HEK293T (cell line): ENCODE measurements around the gene UBR2.
A peak's percentile ranks its signal among the peaks of the same experiment; 100 is the strongest.
"Not testable (repeated sequence)": the region's sequence is repeated elsewhere in the genome, so short reads cannot be mapped to it uniquely, and the experiment has no call there.

Source experiments
- CTCF ChIA-PET: fragments of 350-600 bp; formaldehyde crosslinking; extraction: SDS; loops from one replicate; lab custom pipeline; 2021; ENCODE audit warnings: antibody characterized with exemption, inconsistent platforms; lab: Yijun Ruan, JAX
- POLR2A ChIA-PET: fragments of 350-600 bp; formaldehyde crosslinking; extraction: SDS; loops from one replicate; lab custom pipeline; 2020; ENCODE audit warnings: antibody characterized with exemption, inconsistent platforms; lab: Yijun Ruan, JAX
- DNase-seq: peaks from one replicate; pipeline ENCODE4 v3.0.0; 2012; ENCODE audit warnings: mixed read lengths; ENCODE audit errors: extremely low spot score
- ARNT ChIP-seq: fragments of 450-650 bp; IDR thresholded peaks from 2 replicates; pipeline ENCODE4 v1.6.1; 2017; ENCODE audit warnings: mild to moderate bottlenecking
- BHLHE40 ChIP-seq: fragments of 450-650 bp; IDR thresholded peaks from 2 replicates; pipeline ENCODE4 v1.6.1; 2016; ENCODE audit warnings: mild to moderate bottlenecking, moderate library complexity, borderline replicate concordance
- CTBP1 ChIP-seq: fragments of 450-650 bp; IDR thresholded peaks from 2 replicates; pipeline ENCODE4 v1.6.1; 2016; ENCODE audit warnings: borderline replicate concordance
- ELF4 ChIP-seq: fragments of 450-650 bp; IDR thresholded peaks from 2 replicates; pipeline ENCODE4 v1.6.1; 2017; ENCODE audit warnings: antibody characterized with exemption
- FOXA1 ChIP-seq: fragments of 450-650 bp; IDR thresholded peaks from 2 replicates; pipeline ENCODE4 v1.6.1; 2016; ENCODE audit warnings: mild to moderate bottlenecking
- FOXK2 ChIP-seq: fragments of 450-650 bp; IDR thresholded peaks from 2 replicates; pipeline ENCODE4 v1.6.1; 2016; ENCODE audit warnings: mild to moderate bottlenecking
- FOXM1 ChIP-seq: fragments of 450-650 bp; IDR thresholded peaks from 2 replicates; pipeline ENCODE4 v1.6.1; 2017; ENCODE audit warnings: mild to moderate bottlenecking, borderline replicate concordance
- HDGF ChIP-seq: fragments of 450-650 bp; IDR thresholded peaks from 2 replicates; pipeline ENCODE4 v1.6.1; 2017; ENCODE audit warnings: antibody characterized with exemption, borderline replicate concordance
- L3MBTL2 ChIP-seq: fragments of 450-650 bp; conservative IDR thresholded peaks from 2 replicates; pipeline ENCODE4 v1.6.1; 2016; ENCODE audit warnings: mild to moderate bottlenecking
- LEF1 ChIP-seq: fragments of 450-650 bp; IDR thresholded peaks from 2 replicates; pipeline ENCODE4 v1.6.1; 2017; ENCODE audit warnings: mild to moderate bottlenecking, borderline replicate concordance
- NFRKB ChIP-seq: fragments of 450-650 bp; IDR thresholded peaks from 2 replicates; pipeline ENCODE4 v1.6.1; 2016; ENCODE audit warnings: mild to moderate bottlenecking, moderate library complexity
- PKNOX1 ChIP-seq: fragments of 450-650 bp; IDR thresholded peaks from 2 replicates; pipeline ENCODE4 v1.6.1; 2016
- SP1 ChIP-seq: fragments of 450-650 bp; IDR thresholded peaks from 2 replicates; pipeline ENCODE4 v1.6.1; 2017
- SUZ12 ChIP-seq: fragments of 450-650 bp; IDR thresholded peaks from 2 replicates; pipeline ENCODE4 v1.6.1; 2016; ENCODE audit warnings: mild to moderate bottlenecking
- TARDBP ChIP-seq: fragments of 450-650 bp; IDR thresholded peaks from 2 replicates; pipeline ENCODE4 v1.6.1; 2016
- ZNF384 ChIP-seq: fragments of 450-650 bp; IDR thresholded peaks from 2 replicates; pipeline ENCODE4 v1.6.1; 2016

UBR2 gene

GRCh38 chr6:42571611-42572342, 7.9 kb downstream of the UBR2 start:
- POLR2A ChIA-PET: interaction anchor here (0.8 kb wide), 2 partner anchors 8 to 308 kb away, joined by 3 to 4 read pairs; partner anchors contain the start of genes RPL7L1 and UBR2
- TF ChIP-seq ZNF384 (0 out of 2 replicates have a peak, but pooled peaks have one; percentile 7), FOXA1 (no peak)
- no peak for DNase-seq
- CTCF ChIA-PET: interaction anchor here (0.6 to 1.1 kb wide), 2 partner anchors 8 to 686 kb away, joined by 3 read pairs; partner anchors contain the start of gene UBR2

- CTCF ChIA-PET: interaction anchor here (0.7 to 1.1 kb wide), 2 partner anchors 9 to 219 kb away, joined by 3 read pairs; partner anchors contain the start of gene UBR2
- DNase-seq: no peak
- no peak for TF ChIP-seq FOXA1
- no peak for TF ChIP-seq BHLHE40
- no peak for TF ChIP-seq FOXM1
- no peak for TF ChIP-seq HDGF
- TF ChIP-seq LEF1: no peak
- TF ChIP-seq TARDBP: no peak
- TF ChIP-seq ELF4: no peak
- TF ChIP-seq NFRKB: no peak
- POLR2A ChIA-PET: interaction anchor here (0.8 kb wide), 2 partner anchors 9 to 307 kb away, joined by 3 to 4 read pairs; partner anchors contain the start of genes RPL7L1 and UBR2
These were observed 8.7 kb downstream of the UBR2 start for GRCh38 chr6:42572523-42572922.

- POLR2A ChIA-PET, DNase-seq, CTCF ChIA-PET: not testable (repeated sequence)
These were observed 12.7 kb downstream of the UBR2 start for GRCh38 chr6:42576538-42576937.

- ChIA-PET POLR2A (no interaction called here), CTCF (interaction anchor here (0.6 kb wide), 1 partner anchor 15 kb away, joined by 5 read pairs; no protein-coding TSS in a partner anchor)
- no peak for TF ChIP-seq SUZ12
- no peak for TF ChIP-seq FOXK2
- TF ChIP-seq L3MBTL2: no peak
- no peak for TF ChIP-seq FOXA1
- TF ChIP-seq PKNOX1: no peak
- TF ChIP-seq LEF1: no peak
- no peak for TF ChIP-seq HDGF
- TF ChIP-seq NFRKB: no peak
- no peak for TF ChIP-seq ZNF384
- no peak for TF ChIP-seq BHLHE40
- TF ChIP-seq SP1: no peak
- TF ChIP-seq FOXM1: no peak
- no peak for TF ChIP-seq ELF4
- no peak for TF ChIP-seq ARNT
- no peak for TF ChIP-seq TARDBP
- no peak for TF ChIP-seq CTBP1
- DNase-seq: no peak
These were observed 34.5 kb downstream of the UBR2 start for GRCh38 chr6:42598300-42598699.

GRCh38 chr6:42599558-42599957, 35.7 kb downstream of the UBR2 start:
- ChIA-PET CTCF (no interaction called here), POLR2A (no interaction called here)
- TF ChIP-seq L3MBTL2 (no peak), SUZ12 (no peak), HDGF (no peak), TARDBP (no peak), BHLHE40 (no peak), ZNF384 (no peak), ARNT (no peak), PKNOX1 (no peak), FOXA1 (no peak), LEF1 (no peak), NFRKB (no peak), ELF4 (no peak), CTBP1 (no peak), SP1 (no peak), FOXK2 (no peak), FOXM1 (no peak)
- no peak for DNase-seq

- DNase-seq: no peak
- ChIA-PET CTCF (no interaction called here), POLR2A (interaction anchor here (1.4 to 1.5 kb wide), 2 partner anchors 40 to 179 kb away, joined by 3 to 4 read pairs; partner anchors contain the start of gene UBR2)
- TF ChIP-seq FOXK2 (no peak), NFRKB (no peak)
These were observed 40.3 kb downstream of the UBR2 start for GRCh38 chr6:42604150-42604549.

- DNase-seq, POLR2A ChIA-PET: not testable (repeated sequence)
- CTCF ChIA-PET: interaction anchor here (0.6 kb wide), 1 partner anchor 34 kb away, joined by 5 read pairs; no protein-coding TSS in a partner anchor
These were observed 40.9 kb downstream of the UBR2 start for GRCh38 chr6:42604699-42605098.

GRCh38 chr6:42610416-42610815, 46.6 kb downstream of the UBR2 start:
- no peak for TF ChIP-seq ARNT
- TF ChIP-seq ZNF384: no peak
- TF ChIP-seq SUZ12: no peak
- no peak for TF ChIP-seq SP1
- no peak for TF ChIP-seq BHLHE40
- no peak for TF ChIP-seq CTBP1
- TF ChIP-seq TARDBP: no peak
- TF ChIP-seq HDGF: no peak
- no peak for TF ChIP-seq PKNOX1
- no peak for DNase-seq
- CTCF ChIA-PET: no interaction called here
- POLR2A ChIA-PET: no interaction called here
